HG02840 (cell line): ENCODE results near the gene AARS2.

Experiments
- ATAC-seq: cut with Tn5 transposase; IDR thresholded peaks from one replicate; pipeline ENCODE4 v1.9.1; 2021; ENCODE audit warnings: mild to moderate bottlenecking, moderate library complexity, moderate number of reproducible peaks; ENCODE audit not compliant: unreplicated experiment, low FRiP score

AARS2 gene

DNA sequence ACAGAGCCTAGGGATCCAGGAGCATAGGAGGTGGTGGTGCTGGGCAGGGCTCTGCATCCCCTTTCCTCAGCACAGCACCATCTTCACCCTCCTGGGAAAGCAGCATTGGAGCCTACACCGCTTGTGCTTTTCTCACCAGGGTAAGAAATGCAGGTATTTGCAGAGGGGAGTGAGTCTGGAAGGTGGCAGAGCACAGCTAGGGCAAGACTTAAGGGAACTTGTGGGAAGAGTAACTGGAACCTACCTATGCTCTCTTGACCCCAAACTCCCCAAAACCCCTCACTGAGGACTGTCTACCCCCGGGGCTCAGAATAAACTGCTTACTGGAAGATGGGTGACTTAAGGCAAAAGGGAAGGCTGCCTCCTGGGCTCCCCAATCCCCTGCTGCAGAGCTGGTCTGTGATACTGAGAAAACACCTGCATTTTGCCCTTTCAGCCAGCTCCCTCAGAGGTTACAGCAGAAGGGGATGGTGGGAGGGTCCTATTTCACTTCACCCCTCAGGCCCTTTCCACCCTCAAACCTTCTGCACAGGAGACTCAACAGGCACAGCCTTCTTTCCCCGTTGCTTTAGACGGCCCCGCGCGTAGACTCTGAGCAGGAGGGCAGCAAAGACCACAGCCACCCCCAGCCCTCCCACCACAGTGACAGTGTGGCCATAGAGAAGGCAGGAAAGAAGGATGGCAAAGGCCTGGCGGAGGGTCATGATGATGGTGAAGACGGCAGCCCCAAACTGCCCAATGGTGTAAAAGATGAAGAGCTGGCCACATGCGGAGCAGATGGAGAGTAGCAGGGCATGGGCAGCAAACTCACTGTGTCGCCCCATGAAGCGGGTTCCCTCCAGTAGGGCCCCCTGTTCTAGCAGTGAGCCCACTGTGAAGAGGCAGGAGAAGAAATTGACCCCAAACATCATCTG lies 58.7 kb downstream of the AARS2 start:
- ATAC-seq = no peak

DNA sequence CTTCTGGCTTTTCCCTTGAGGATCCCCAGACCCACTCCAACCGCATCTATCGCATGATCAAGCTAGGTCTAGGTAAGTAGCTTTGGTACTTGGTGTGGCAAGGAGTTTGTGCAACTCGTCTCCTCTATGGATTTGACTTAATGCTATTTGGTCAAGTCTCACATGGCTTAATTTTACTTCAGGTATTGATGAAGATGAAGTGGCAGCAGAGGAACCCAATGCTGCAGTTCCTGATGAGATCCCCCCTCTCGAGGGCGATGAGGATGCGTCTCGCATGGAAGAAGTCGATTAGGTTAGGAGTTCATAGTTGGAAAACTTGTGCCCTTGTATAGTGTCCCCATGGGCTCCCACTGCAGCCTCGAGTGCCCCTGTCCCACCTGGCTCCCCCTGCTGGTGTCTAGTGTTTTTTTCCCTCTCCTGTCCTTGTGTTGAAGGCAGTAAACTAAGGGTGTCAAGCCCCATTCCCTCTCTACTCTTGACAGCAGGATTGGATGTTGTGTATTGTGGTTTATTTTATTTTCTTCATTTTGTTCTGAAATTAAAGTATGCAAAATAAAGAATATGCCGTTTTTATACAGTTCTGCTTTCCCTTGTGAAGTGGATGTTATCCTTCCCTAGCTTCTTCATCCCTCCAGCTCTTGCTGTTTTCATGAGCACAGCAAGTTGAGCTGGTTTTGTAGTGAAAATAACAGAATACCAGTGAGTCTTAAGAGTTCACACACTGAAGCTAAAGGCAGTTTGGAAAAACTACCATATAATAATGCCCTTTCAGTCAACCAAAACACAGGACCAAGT lies 59.6 kb downstream of the AARS2 start:
- ATAC-seq = no peak

DNA sequence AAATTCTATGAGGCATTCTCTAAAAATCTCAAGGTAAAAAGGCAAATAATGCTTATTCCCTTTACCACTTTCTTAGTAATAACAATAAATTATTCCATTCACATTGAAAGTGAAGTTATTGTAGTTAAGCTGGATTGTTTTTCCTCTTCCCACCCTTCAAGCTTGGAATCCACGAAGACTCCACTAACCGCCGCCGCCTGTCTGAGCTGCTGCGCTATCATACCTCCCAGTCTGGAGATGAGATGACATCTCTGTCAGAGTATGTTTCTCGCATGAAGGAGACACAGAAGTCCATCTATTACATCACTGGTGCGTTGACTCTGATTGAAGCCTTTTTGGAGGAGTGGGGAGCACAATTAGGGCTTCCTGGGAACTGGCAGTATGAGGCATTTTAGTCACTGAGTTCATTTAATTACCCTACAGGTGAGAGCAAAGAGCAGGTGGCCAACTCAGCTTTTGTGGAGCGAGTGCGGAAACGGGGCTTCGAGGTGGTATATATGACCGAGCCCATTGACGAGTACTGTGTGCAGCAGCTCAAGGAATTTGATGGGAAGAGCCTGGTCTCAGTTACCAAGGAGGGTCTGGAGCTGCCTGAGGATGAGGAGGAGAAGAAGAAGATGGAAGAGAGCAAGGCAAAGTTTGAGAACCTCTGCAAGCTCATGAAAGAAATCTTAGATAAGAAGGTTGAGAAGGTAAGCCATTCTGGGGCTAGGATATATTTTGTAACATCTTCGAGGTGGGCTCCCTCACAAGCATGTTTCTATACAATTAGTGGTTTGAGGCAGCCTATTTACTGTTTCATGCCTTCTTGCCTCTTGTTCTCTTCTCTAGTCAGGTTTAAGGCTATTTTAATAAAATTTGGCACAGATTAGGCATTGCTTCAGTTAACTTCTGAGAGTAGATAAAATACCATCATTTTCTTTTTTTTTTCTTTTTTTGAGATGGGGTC lies 61.3 kb downstream of the AARS2 start:
- ATAC-seq = no peak

- no peak for ATAC-seq
Measured at GRCh38 chr6:44250718-44251123, 62.4 kb downstream of the AARS2 start.

- no peak for ATAC-seq
Measured at GRCh38 chr6:44250067-44250717, 63.0 kb downstream of the AARS2 start.
